HG02678 (cell line): Measurements from ENCODE around the gene PANK2.
"Not testable (repeated sequence)": the region's sequence is repeated elsewhere in the genome, so short reads cannot be mapped to it uniquely, and the experiment has no call there.

ENCODE experiments used
- ATAC-seq: cut with Tn5 transposase; IDR thresholded peaks from one replicate; pipeline ENCODE4 v1.9.1; 2021; ENCODE audit warnings: mild to moderate bottlenecking, moderate library complexity; ENCODE audit not compliant: unreplicated experiment

Gene PANK2

DNA sequence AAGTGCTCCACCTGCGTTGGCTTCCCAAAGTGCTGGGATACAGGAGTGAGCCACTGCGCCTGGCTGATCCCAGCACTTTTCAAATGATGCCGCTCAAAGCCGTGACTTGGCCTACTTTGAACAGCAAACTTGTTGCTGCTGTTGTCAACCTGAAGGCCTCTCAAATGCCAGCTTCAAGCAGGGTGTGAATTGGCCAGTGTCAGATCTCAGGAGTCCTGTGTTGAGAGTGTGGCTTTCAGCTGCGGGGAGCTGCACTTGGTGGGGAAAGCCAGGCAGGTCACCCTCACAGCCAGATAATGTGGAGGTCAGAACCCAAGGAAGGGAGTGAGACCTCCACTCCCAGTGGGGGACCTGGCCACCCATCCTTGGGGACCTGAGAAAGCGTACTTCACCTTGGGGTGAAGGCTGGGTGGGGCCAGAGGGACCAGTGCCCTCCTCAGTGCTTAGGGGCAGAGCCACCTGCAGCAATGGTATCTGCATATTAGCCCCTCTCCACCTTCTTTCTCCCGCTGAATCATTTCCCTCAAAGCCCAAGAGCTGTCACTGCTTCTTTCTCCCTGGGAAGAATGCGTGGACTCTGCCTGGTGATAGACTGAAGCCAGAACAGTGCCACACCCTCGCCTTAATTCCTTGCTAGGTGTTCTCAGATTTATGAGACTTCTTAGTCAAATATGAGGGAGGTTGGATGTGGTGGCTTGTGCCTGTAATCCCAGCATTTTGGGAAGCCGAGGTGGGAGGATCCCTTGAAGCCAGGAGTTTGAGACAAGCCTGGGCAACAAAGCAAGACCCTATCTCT, 19.1 kb upstream of the PANK2 start:
- no peak for ATAC-seq

DNA sequence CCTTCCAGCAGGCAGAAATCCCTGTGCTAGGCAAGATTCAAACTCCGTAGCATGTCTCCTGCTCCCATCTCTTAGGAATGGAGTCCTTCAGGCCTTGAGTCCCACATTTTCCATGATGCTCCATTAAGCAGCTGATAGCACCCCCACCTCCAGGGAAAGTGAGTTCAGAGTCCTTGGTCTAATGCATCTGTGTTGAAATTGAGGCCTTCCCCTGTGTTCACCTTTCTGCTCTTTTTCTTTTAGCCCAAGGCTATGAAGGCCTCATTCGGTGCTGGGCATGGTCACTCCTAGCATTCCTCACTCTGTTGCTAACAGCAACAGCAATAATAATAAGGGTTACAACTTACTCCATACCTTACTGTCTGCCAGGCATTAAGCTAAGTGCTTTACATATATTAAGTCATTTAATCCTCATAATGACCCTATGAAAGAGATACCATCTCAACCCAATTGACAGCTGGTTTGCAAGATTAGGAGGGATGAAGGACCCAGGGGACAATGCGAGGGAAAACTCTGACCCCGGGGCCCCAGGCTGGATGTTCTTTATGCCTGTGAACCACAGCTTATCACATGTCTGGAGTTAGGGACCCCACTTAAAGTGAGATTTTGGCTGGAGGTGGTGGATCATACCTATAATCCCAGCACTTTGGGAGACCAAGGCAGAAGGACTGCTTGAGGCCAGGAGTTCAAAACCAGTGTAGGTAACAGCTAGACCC, 17.5 kb upstream of the PANK2 start:
- ATAC-seq, result no peak

DNA sequence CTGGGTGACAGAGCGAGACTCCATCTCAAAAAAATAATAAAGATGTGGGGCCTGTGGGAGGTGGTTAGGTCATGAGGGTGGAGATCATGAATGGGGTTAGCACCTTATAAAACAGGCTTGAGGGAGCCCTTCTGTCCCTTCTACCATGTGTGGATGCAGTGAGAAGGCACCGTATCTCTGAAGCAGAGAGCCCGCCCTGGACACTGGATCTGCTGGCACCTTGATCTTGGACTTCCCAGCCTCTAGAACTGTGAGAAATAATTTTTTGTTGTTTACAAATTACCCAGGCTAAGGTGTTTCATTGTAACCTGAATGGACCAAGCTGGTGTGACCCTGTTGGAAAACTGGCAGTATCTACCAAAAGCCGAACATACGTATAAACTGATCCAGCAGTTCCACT, 15.7 kb upstream of the PANK2 start:
- no peak for ATAC-seq

DNA sequence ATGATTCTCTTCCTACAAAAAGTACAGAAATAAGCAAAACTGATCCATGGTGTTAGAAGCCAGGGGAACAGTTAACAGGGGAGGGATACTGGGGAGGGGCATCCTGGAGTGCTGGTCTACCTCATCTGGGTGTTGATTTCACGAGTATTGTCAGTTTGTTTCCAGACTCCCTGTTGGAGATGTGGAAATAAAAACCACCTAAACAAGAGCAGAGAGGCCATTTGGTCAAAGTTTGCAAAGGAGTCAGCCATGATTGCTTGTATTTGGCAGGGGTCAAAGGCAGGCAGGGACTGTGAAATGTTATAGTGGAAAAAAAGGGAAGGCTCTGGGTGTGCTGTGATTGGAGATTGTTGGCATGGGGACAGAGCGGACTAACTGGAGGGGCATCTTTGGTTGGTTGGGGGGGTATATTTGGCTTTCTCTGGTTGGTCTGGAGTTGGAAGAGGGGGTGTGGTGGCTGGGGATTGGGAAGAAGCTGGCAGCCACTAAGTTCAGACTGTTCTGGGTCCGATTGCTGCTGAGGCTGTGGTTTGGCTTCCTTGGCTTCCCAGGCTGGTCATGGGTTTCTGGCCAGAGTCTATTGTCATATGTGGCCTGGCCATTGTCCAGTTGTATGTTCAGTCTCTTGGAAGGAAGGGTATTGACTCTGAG, 14.9 kb upstream of the PANK2 start:
- no peak for ATAC-seq

DNA sequence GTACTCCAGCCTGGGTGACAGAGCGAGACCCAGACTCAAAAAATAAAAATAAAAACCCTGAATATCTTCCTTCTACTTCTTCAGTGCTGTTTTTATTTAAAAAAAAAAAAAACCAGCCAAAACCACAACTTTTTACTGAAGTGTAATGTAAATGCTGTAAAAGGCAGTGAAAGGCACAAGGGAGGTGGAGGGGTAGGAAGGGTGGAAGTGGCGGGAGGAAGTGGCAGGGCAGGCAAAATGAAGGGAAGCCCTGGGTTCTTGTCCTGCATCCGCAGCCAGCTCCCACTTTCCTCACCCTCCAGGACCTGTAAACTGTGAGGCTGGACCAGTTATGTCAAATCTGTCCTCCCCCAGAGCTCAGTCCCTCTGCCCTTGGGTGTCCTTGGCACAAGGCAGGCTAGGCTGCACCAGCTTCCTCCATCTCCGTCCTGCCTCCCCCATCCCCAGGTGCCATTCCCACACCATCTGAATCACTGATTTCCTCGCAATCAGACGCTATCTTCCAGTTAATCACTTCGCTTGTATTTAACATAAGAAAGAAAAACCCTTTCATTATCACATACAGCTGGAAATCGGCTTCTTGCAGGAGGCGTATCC, 13.7 kb upstream of the PANK2 start:
- ATAC-seq, result no peak

DNA sequence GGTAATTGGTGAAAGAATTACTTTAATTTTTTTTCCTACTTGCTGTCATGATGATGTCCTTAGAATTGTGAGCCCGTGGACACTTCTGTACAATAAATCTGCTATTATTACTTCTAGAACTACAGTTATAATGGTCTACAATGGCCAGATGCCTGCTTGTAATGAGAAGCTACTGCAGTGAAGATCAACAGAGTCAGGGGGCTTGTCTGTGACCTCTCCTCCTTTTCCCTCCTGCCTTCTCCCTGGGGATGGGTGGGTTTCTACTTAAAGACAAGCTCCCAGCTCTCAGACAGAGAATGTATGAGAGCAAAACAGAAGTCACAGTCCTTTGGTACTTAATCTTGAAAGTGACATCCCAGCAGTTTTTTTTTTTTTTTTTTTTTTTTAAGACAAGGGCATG, 13.2 kb upstream of the PANK2 start:
- ATAC-seq, result no peak

DNA sequence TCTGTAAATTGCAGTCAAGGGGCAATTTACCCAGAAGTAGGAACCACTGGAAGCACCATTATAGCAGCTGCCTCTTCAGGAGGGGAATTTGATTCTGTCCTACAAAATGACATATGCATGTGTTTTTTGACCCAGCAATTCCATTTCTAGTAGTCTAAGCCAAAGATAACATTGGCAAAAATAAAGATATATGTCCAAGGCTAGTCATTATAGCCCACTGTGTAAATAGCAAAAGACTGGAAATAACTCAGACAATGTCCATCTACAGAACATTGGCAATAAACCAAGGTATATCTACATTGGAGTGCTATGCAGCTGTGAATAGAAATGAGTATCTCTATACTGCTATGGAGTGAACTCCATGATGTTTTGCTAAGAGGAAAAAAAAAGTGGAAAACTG, 12.5 kb upstream of the PANK2 start:
- ATAC-seq, result no peak

DNA sequence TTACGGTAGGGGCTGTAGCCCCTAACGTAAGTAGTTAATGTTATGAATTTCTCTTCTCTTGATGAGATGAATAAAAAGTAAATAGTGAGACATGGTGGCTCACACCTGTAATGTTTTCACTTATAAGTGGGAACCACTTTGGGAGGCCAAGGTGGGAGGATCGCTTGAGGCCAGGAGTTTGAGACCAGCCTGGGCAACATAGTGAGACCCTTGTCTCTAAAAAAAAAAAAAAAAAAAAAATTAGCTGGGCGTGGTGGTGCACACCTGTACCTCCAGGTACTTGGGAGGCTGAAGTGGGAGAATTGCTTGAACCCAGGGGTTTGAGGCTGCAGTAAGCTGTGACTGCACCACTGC, 10.3 kb upstream of the PANK2 start:
- not testable (repeated sequence) for ATAC-seq

DNA sequence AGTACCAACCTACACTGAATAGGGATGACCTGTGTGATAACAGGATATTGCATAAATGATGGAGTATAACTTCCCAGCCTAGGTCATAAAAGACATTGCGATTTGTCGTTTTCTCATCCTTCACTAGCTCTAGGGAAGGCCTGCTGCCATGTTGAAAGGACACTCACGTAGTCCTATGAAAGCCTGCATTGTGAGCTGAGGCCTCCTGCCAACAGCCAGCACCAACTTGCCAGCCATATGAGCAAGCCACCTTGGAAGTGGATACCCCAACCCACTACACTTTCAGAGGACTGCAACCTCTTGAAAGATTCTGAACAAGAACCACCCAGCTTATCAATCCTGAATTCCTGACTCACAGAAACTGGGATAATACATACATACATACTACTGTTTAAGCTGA, 3.5 kb upstream of the PANK2 start:
- ATAC-seq, result no peak

DNA sequence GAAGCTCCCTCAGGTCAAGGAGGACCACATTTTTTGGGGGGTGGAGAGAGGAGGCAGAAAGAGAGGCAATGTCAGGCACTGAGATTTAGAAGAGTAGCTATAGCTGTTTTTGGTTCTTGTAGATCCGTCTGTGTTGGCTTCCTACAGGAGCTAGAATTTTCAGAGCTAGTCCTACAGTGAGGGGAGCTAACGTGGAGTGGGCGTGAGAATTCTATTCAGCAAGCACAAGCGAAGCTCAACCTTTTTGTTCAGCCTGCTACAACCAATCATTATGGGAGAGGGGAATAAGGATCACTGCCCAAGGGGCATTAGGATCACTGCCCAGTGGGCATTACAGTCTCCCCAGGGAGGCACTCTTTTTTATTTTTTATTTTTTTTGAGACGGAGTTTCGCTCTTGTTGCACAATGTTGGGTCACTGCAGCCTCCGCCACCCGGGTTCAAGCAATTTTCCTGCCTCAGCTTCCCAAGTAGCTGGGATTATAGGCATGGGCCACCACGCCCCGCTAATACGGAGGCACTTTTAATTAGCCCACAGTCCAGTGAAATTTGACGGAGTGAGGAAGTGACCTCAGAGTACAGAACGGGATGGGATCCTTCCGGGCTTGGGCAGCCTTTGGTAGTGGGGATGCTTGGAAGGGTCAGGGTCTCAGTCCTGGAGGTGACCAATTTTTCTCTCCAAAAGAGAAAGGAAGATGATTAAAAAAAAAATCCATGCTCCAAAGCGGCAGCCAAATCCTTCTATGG, 1.1 kb upstream of the PANK2 start:
- no peak for ATAC-seq

DNA sequence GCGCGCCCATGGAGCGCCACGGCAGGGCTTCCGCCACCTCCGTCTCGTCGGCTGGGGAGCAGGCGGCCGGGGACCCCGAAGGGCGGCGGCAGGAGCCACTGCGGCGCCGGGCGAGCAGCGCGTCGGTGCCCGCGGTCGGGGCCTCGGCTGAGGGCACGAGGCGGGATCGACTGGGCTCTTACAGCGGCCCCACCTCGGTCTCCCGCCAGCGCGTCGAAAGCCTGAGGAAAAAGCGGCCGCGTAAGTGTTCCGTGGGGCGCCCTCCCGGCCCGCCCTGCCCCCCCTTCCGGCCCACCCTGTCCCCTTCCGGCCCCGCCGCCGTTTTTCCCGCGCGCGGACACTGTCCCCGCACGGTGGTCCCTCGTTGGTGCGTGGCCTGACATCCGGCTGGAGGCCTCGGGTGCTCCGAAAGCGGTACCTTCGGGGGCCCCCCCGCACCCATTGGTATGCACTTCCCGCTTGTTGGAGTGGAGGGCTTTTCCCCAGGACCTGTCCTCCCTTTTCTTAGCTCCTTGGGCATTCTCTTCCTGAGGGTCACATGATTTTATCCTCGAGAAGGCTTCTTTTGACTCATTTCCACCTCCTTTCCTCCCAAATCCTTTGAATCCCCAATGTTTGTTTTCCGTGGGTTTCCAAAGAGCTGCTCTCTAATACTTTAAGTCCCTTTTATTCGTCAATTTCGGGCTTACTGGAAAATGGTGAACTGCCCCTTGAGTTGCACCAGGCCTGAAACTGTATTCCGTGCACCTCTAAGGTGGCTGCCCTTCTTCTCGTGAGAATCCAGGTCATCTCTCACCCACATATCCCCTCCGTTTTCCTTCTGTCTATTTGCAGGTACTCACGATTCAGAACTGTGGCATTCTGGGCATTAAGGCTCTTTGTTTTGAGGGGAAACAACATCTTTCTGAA, 556 bp downstream of the PANK2 start:
- peak; percentile 18 for ATAC-seq

DNA sequence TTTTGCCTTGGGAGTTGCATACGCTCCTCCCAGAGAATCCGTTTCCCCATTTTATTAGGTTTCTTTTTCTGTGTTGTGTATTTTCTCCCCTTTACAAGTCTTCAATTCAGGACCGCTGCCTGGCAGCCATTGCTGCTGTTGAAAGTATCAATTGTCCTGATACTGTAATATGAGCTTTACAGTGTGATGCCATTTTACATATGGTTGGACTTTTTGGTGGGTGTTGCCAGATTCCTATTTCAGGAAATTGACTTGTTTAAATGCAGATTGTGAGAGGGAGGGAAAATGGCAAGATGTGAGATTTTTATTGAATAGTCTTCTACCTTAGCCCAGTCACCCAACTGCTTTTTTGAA, 1.2 kb downstream of the PANK2 start:
- no peak for ATAC-seq

DNA sequence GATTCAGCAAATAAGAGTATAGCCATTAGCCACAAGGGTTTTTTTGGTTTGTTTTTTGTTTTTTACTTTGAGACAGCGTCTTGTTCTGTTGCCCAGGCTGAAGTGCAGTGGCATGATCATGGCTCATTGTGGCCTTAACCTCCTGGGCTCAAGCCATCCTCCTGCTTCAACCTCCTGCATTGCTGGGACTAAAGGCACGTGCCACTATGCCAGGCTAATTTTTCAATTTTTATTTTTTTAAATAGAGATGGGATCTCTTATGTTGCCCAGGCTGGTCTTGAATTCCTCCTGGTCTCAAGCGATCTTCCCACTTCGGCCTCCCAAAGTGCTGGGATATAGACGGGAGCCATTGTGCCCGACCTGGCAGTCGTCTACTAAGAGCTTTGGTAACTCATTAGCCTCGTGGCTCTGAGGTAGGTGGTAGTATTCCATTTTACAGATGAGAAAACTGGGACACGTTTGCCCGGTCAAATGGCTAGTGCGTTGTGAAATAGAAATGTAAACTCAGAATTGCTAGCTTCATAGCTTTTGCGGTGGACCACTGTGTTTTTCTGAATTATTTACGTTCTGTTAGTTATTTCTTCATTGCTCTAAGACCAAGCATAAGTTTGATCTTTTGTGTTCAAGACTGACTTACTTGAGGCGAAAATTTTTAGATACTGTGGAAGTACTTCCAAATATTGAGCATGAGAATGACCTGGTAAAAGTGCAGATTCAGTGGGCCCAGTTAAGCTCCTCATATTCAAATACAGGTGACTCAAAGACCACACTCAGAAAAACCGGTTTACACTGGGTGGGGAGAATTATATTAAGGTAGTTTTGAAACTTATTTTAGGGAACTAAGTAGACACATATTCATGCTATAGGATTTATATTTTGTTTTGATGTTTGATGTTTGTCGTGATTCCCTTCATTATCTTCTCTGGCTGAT, 2.1 kb downstream of the PANK2 start:
- no peak for ATAC-seq

DNA sequence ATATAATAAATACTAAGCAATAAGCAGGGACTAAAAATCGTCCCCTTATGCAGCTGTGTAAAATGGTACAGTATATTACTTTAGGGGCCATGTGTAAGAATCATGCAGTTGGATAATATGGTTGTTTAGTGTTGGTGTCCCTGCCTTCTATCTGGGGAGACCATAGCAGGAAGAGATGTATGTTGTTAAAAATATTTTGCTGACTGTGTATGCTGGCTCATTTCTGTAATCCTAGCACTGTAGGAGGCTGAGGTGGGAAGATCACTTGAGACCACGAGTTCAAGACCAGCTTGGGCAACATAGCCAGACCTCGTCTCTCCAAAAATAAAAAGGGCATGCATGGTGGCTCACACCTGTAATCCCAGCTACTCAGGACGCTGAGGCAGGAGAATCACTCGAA, 5.6 kb downstream of the PANK2 start:
- ATAC-seq, result no peak

DNA sequence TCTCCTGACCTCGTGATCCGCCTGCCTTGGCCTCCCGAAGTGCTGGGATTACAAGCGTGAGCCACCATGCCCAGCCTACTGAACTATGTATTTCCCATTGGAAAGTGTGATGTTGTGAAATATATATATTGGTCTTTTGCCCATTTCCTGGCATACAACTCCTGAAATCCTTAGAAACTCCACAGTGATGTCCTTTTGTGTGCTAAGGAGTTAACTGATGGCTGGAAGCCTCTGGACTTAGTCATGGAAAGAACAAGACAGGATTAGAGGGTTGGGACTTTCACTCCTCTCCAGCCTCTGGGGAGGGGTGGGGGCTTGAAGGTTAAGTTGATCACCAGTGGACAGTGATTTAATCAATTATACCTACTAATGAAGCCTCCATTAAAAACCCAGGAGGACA, 7.1 kb downstream of the PANK2 start:
- no peak for ATAC-seq

DNA sequence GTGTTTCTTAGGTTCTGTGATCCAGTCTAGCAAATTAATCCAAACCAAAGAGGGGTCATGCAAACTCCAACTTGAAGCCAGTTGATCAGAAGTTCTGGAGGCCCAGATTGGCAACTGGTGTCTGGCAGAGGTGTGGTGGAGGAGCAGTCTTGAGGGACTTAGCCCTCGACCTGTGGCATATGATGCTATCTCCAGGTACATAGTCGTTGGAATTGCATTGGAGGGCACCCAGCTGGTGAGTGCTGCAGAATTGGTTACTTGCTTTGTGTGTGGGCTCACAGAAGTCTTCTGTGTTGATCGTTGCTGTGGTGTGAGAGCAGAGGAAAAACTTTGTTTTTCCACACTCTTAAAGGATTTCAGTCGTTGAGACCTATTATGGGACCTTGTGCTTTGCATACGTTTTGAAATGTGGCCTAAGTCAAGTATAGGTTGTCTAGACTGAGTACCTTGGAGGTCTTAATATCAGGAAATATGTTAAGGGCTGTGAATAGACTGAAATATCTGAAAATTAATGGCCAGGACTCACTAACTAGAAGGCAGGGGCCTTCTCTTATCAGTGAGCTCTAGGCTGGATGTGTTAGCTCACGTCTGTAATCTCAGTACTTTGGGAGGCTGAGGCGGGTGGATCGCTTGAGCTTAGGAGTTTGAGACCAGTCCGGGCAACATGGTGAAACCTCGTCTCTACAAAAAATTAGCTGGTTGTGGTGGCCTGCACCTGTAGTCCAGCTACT, 7.8 kb downstream of the PANK2 start:
- ATAC-seq, result no peak

DNA sequence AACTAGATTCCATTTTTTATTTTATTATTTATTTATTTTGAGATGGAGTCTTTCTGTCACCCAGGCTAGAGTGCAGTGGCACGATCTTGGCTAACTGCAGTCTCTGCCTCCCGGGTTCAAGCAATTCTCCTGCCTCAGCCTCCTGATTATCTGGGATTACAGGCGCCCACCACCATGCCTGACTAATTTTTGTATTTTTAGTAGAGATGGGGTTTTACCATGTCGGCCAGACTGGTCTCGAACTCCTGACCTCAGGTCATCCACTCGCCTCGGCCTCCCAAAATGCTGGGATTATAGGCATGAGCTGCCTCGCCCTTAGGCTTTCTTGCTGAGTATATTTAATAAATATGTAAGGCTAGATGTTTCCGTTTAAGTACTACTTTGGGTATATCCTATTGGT, 9.0 kb downstream of the PANK2 start:
- not testable (repeated sequence) for ATAC-seq

DNA sequence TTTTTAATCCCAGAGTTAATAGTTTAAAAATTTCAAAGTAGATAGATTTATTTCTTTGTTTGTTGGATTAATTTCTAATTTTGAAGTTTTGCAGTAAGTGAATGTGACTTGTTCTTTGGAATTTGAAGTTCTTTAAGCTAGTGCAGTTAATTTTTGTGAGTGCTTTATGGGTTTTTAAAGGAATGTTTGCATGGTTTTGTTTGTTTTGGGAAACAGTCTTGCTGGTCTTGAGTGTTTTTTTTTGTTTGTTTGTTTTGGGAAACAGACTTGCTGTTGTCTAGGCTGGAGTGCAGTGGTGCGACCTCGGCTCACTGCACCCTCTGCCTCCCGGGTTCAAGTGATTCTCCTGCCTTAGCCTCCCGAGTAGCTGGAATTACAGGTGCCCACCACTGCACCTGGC, 9.5 kb downstream of the PANK2 start:
- no peak for ATAC-seq
